ENCODE data around the gene SLC48A1. TPM values are rescaled to one million over a fixed set of nuclear protein-coding genes. Genes with fewer than 3 reads are reported as not detected.

Gene SLC48A1
- total and polyA plus RNA-seq, 10 of the 15 experiments (the other 5 are each of a cell fraction or from before 2014, with no cell fraction given) = 1.1 to 4.9 (median 1.9) TPM

- Histone ChIP-seq H3K27ac (ENCODE audit: control insufficient read depth, insufficient read depth) (no peak overlapping the region), H3K79me2 (ENCODE audit: control insufficient read depth, insufficient read depth, low read length) (no peaks in the 10 kb centered on the region), H3K27me3 (replicated peaks in 1 of 2; ENCODE audit: control insufficient read depth in 2 of 2, insufficient read depth in 2 of 2, low read length in 1 of 2) (no peaks in the 10 kb centered on the region), H3K9ac (ENCODE audit: control insufficient read depth, insufficient read depth, low read length) (no peak overlapping the region), H3K4me1 (ENCODE audit: control insufficient read depth, insufficient read depth, low read length) (peaks cover 17% of the 10 kb centered on the region; the same call in 1 of the 2 replicates), H3K4me2 (ENCODE audit: control insufficient read depth, insufficient read depth) (no peak overlapping the region; the same call in 1 of the 2 replicates), H3K4me3 (no peak overlapping the region), H3K9me3 (replicated peaks; ENCODE audit: control insufficient read depth, insufficient read depth, low read length) (no peaks in the 10 kb centered on the region), H2AFZ (ENCODE audit: control insufficient read depth, low read depth, low read length) (no peak overlapping the region), H3K36me3 (ENCODE audit: control insufficient read depth in 2 of 2, insufficient read depth in 2 of 2, low read length in 1 of 2) (no peaks in the 10 kb centered on the region), H4K20me1 (ENCODE audit: control insufficient read depth, insufficient read depth) (no peaks in the 10 kb centered on the region)
- DNase-seq (ENCODE audit: low read depth, low spot score) (no peak), FAIRE-seq (no peak), ATAC-seq (no peak)
- RAD21 ChIA-PET (ENCODE audit: unreplicated experiment) = interaction anchor here (1.1 to 8.9 kb wide), 5 partner anchors 16 to 65 kb away, joined by 3 to 83 read pairs (median 12); partner anchors contain the start of gene RAPGEF3
- intact Hi-C loops (cut with micrococcal nuclease; ENCODE audit: unreplicated experiment) = loop anchor here (10.0 kb wide), 1 partner anchor 737 kb away; no protein-coding TSS in a partner anchor
- TF ChIP-seq, protein P1, sequence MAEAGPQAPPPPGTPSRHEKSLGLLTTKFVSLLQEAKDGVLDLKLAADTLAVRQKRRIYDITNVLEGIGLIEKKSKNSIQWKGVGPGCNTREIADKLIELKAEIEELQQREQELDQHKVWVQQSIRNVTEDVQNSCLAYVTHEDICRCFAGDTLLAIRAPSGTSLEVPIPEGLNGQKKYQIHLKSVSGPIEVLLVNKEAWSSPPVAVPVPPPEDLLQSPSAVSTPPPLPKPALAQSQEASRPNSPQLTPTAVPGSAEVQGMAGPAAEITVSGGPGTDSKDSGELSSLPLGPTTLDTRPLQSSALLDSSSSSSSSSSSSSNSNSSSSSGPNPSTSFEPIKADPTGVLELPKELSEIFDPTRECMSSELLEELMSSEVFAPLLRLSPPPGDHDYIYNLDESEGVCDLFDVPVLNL (IDR thresholded peaks at IDR 0.05; ENCODE audit: low read depth, low read length) = no peak
- no peak for TF ChIP-seq SMAD5 (IDR thresholded peaks at IDR 0.05; ENCODE audit: low read depth)
- no peak for TF ChIP-seq MEF2A (IDR thresholded peaks at IDR 0.05; ENCODE audit: insufficient read depth, low read depth, low read length)
- no peak for TF ChIP-seq NR2C1 (IDR thresholded peaks at IDR 0.05)
- TF ChIP-seq, protein P2, sequence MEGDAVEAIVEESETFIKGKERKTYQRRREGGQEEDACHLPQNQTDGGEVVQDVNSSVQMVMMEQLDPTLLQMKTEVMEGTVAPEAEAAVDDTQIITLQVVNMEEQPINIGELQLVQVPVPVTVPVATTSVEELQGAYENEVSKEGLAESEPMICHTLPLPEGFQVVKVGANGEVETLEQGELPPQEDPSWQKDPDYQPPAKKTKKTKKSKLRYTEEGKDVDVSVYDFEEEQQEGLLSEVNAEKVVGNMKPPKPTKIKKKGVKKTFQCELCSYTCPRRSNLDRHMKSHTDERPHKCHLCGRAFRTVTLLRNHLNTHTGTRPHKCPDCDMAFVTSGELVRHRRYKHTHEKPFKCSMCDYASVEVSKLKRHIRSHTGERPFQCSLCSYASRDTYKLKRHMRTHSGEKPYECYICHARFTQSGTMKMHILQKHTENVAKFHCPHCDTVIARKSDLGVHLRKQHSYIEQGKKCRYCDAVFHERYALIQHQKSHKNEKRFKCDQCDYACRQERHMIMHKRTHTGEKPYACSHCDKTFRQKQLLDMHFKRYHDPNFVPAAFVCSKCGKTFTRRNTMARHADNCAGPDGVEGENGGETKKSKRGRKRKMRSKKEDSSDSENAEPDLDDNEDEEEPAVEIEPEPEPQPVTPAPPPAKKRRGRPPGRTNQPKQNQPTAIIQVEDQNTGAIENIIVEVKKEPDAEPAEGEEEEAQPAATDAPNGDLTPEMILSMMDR (IDR thresholded peaks at IDR 0.05 in 2 of 3, conservative IDR thresholded peaks at IDR 0.05 in 1 of 3; ENCODE audit: control insufficient read depth in 2 of 3, extremely low read depth in 1 of 3, insufficient read depth in 1 of 3, low read depth in 3 of 3, low read length in 3 of 3) = no peak
- no peak for TF ChIP-seq WRNIP1 (IDR thresholded peaks at IDR 0.05; ENCODE audit: borderline replicate concordance, low read depth, low read length)
- no peak for TF ChIP-seq ATF3 (IDR thresholded peaks at IDR 0.05; ENCODE audit: borderline replicate concordance, extremely low read depth, low read depth, low read length)
- TF ChIP-seq ZNF687 (IDR thresholded peaks at IDR 0.05) = no peak
- no peak for TF ChIP-seq JUNB (IDR thresholded peaks at IDR 0.05)
- no peak for TF ChIP-seq RAD21 (IDR thresholded peaks at IDR 0.05; ENCODE audit: insufficient read depth, low read depth, low read length)
- no peak for TF ChIP-seq NKRF (conservative IDR thresholded peaks at IDR 0.05)
- TF ChIP-seq ZNF622 (IDR thresholded peaks at IDR 0.05) = no peak
- no peak for TF ChIP-seq RAD51 (IDR thresholded peaks at IDR 0.05)
- 76% methylated on average over 13 of the region's 13 CpGs for WGBS (ENCODE audit: insufficient coverage, insufficient replicate concordance, low lambda C conversion rate, missing lambda C conversion rate)
- in situ Hi-C loops (cut with MboI) = no loop called here
- no TSS peak for BruUV-seq (replicated peaks)
- SMC1A ChIA-PET (ENCODE audit: uncharacterized antibody, unreplicated experiment) = interaction anchor here (0.9 to 11.3 kb wide), 3 partner anchors 9 to 65 kb away, joined by 3 to 139 read pairs (median 7); no protein-coding TSS in a partner anchor
- POLR2A ChIA-PET = no interaction called here
- CTCF ChIA-PET = interaction anchor here (1.1 to 19.3 kb wide), 7 partner anchors 9 to 65 kb away, joined by 3 to 814 read pairs (median 6); partner anchors contain the start of gene RAPGEF3
Observed at GRCh38 chr12:47772094-47772660, 861 bp upstream of the SLC48A1 start.
